HepG2 (cell line): ENCODE measurements around the gene GALNT17. TPM values are rescaled to one million over a fixed set of nuclear protein-coding genes. Genes with fewer than 3 reads are reported as not detected.

Source experiments
- ATAC-seq: fragments of 200-7000 bp; cut with Tn5 transposase; 3 replicates; pipeline ENCODE4 v1.9.1; 2020; ENCODE audit warnings: mild to moderate bottlenecking, moderate library complexity
- BruUV-seq: library from RNA; stranded (reverse); fragments of 400-500 nt; replicated peaks from 2 replicates; lab custom pipeline; 2021; lab: Mats Ljungman, UMichigan
- CTCF ChIA-PET: fragments of 300-600 bp; formaldehyde crosslinking; extraction: SDS; loops from one replicate; lab custom pipeline; 2021; ENCODE audit warnings: low total read pairs, inconsistent platforms, low intra/inter-chr PET ratio; lab: Yijun Ruan, JAX
- POLR2A ChIA-PET: fragments of 350-600 bp; sonication (Branson Sonifier 250); formaldehyde crosslinking; loops from one replicate; lab custom pipeline; 2020; ENCODE audit warnings: antibody characterized with exemption, inconsistent platforms; lab: Yijun Ruan, JAX
- DNase-seq: peaks from one replicate; pipeline ENCODE4 v3.0.0-alpha.2; 2015; ENCODE audit warnings: low spot score
- FAIRE-seq: peaks from 3 replicates; lab custom pipeline; 2011; peaks lifted over from hg19 to GRCh38; lab: Jason Lieb, UNC
- H2AFZ ChIP-seq: one replicate; pipeline ENCODE4 v1.6.1; 2011; ENCODE audit warnings: low read length, inconsistent platforms
- H3K27ac ChIP-seq: fragments of 300-600 bp; 3 replicates; pipeline ENCODE4 v1.8.0; 2011; ENCODE audit warnings: mixed run types, mild to moderate bottlenecking, mixed read lengths, low read length, inconsistent platforms; ENCODE audit not compliant: insufficient read depth; ENCODE audit errors: extremely low read length
- H3K27me3 ChIP-seq, 2 experiments: fragments of 200-600 bp in 1 of 2; 2 replicates in 1 of 2; 3 replicates in 1 of 2; pipeline versions ENCODE4 v1.6.0 to v1.8.0; 2011; ENCODE audit warnings: low read length in 2 of 2, mild to moderate bottlenecking in 2 of 2, moderate library complexity in 2 of 2, inconsistent platforms in 1 of 2; ENCODE audit not compliant: insufficient read depth in 2 of 2, control insufficient read depth in 1 of 2
- H3K36me3 ChIP-seq, 2 experiments: fragments of 200-600 bp in 1 of 2; replicated peaks in 1 of 2; 2 replicates in 1 of 2; 3 replicates in 1 of 2; pipeline versions ENCODE4 v1.5.1 to v1.8.0; 2011; ENCODE audit warnings: low read length in 2 of 2, inconsistent platforms in 1 of 2; ENCODE audit not compliant: insufficient read depth in 2 of 2, control insufficient read depth in 1 of 2
- H3K4me1 ChIP-seq: 2 replicates; pipeline ENCODE4 v1.5.1; 2012; ENCODE audit warnings: low read length, inconsistent platforms; ENCODE audit not compliant: insufficient read depth
- H3K4me2 ChIP-seq: 2 replicates; pipeline ENCODE4 v1.6.0; 2011; ENCODE audit warnings: low read depth, low read length, inconsistent platforms
- H3K4me3 ChIP-seq, 3 experiments: fragments of 200-600 bp in 1 of 3; sonication (generic), shearing (Covaris generic) in 1 of 3; replicated peaks in 1 of 3; 2 replicates each; pipeline ENCODE4 v1.5.1; 2011 to 2016; ENCODE audit warnings: low read length in 3 of 3, inconsistent platforms in 2 of 3, low read depth in 2 of 3, mild to moderate bottlenecking in 2 of 3, control low read depth in 1 of 3, mixed read lengths in 1 of 3; ENCODE audit not compliant: insufficient read depth in 1 of 3
- H3K79me2 ChIP-seq: one replicate; pipeline ENCODE4 v1.6.1; 2011; ENCODE audit warnings: low read length, inconsistent platforms; ENCODE audit not compliant: insufficient read depth
- H3K9ac ChIP-seq: 2 replicates; pipeline ENCODE4 v1.6.0; 2011; ENCODE audit warnings: mild to moderate bottlenecking, low read depth, low read length, inconsistent platforms; ENCODE audit not compliant: insufficient read depth
- H3K9me3 ChIP-seq: 2 replicates; pipeline ENCODE4 v1.5.1; 2012; ENCODE audit warnings: mild to moderate bottlenecking, low read length
- H4K20me1 ChIP-seq: 2 replicates; pipeline ENCODE4 v1.6.0; 2011; ENCODE audit warnings: inconsistent platforms, mild to moderate bottlenecking, low read length, moderate library complexity; ENCODE audit not compliant: insufficient read depth
- CBX5 ChIP-seq: sonication (generic); formaldehyde crosslinking; IDR thresholded peaks from 2 replicates; pipeline ENCODE4 v1.4.0; 2020; ENCODE audit warnings: missing genetic modification reagents, borderline replicate concordance
- ELK4 ChIP-seq: sonication (generic); formaldehyde crosslinking; IDR thresholded peaks from 2 replicates; pipeline ENCODE4 v1.9.0; 2021; ENCODE audit warnings: missing genetic modification reagents, borderline replicate concordance
- GABPA ChIP-seq, 2 experiments: IDR thresholded peaks; 2 replicates each; pipeline ENCODE4 v1.6.1; 2011 to 2016; ENCODE audit warnings: low read depth in 2 of 2, low read length in 1 of 2, missing biosample characterization in 1 of 2, missing genetic modification characterization in 1 of 2
- MXD3 ChIP-seq: IDR thresholded peaks from 2 replicates; pipeline ENCODE4 v1.6.1; 2016; ENCODE audit warnings: mild to moderate bottlenecking, missing biosample characterization, missing genetic modification reagents
- NKX3-1 ChIP-seq: sonication (generic); formaldehyde crosslinking; IDR thresholded peaks from 2 replicates; pipeline ENCODE4 v1.5.0; 2020; ENCODE audit warnings: missing genetic modification reagents
- NR1H2 ChIP-seq: sonication (generic); formaldehyde crosslinking; IDR thresholded peaks from 2 replicates; pipeline ENCODE4 v1.8.1; 2022; ENCODE audit warnings: low read depth, missing genetic modification reagents, borderline replicate concordance
- PHF20 ChIP-seq: sonication (generic); formaldehyde crosslinking; IDR thresholded peaks from 2 replicates; pipeline ENCODE4 v1.5.0; 2020; ENCODE audit warnings: mild to moderate bottlenecking, missing genetic modification reagents
- RBFOX2 ChIP-seq: fragments of 200-400 bp; formaldehyde crosslinking; IDR thresholded peaks from 2 replicates; pipeline ENCODE4 v1.6.1; 2017; ENCODE audit warnings: low read depth, mild to moderate bottlenecking, low read length
- ZFP36L1 ChIP-seq: sonication (generic); formaldehyde crosslinking; IDR thresholded peaks from 2 replicates; pipeline ENCODE4 v1.8.0; 2022; ENCODE audit warnings: mild to moderate bottlenecking, missing genetic modification reagents, moderate library complexity
- WGBS: methylation state at CpG from one replicate; pipeline ENCODE4 v1.1.6; 2017; ENCODE audit warnings: low lambda C conversion rate; 5-methylcytosine and 5-hydroxymethylcytosine counted together
- in situ Hi-C: cut with HindIII; loops from 2 replicates; pipeline ENCODE4 v1.10.0; 2017; ENCODE audit warnings: low pct_unique_long_range_greater_than_20kb; ENCODE audit not compliant: extremely low pct_ligation_motif_present
- intact Hi-C: fragments of 100-400 bp; cut with micrococcal nuclease; formaldehyde crosslinking; loops from one replicate; pipeline ENCODE4 v1.10.0; 2022; ENCODE audit not compliant: unreplicated experiment
- polyA plus RNA-seq, 8 experiments: library from polyadenylated mRNA; depleted of rRNA in 3 of 8; stranded (reverse) in 7 of 8; unstranded in 1 of 8; fragments of >200 nt; fragmentation: Illumina TruSeq in 4 of 8; extraction: Trizol in 4 of 8; gene quantifications; 2 replicates each; pipeline versions ENCODE4 v1.2.1 to v1.2.3, GENCODE V29; 2011 to 2016; ENCODE audit warnings: low read depth in 4 of 8, missing spikeins in 1 of 8, mixed read lengths in 1 of 8; ENCODE audit not compliant: insufficient read depth in 1 of 8
- total RNA-seq, 5 experiments: library from RNA; depleted of rRNA; stranded (reverse); fragments of >200 nt; fragmentation: Illumina TruSeq; extraction: Trizol; gene quantifications; 2 replicates each; pipeline ENCODE4 v1.2.3, GENCODE V29; 2016; ENCODE audit warnings: low read depth in 1 of 5

The GALNT17 gene
- total and polyA plus RNA-seq, 2 of the 13 experiments (the other 11 are each of a cell fraction or from before 2014, with no cell fraction given), result not detected

GRCh38 chr7:71526106-71526505 lies 394.2 kb downstream of the GALNT17 start:
- no peaks in the 10 kb centered on the region for H3K36me3 ChIP-seq
- intact Hi-C loops, result no loop called here
- H2AFZ ChIP-seq, result no peak overlapping the region
- no peak overlapping the region for H3K9ac ChIP-seq
- FAIRE-seq (no peak), DNase-seq (no peak), ATAC-seq (no peak)
- H3K9me3 ChIP-seq, result peaks cover 16% of the 10 kb centered on the region
- no TSS peak for BruUV-seq
- H3K27me3 ChIP-seq, result no peaks in the 10 kb centered on the region
- ChIA-PET POLR2A (no interaction called here), CTCF (no interaction called here)
- no peak overlapping the region for H3K4me2 ChIP-seq
- in situ Hi-C loops, result no loop called here
- no peaks in the 10 kb centered on the region for H3K4me1 ChIP-seq
- no peaks in the 10 kb centered on the region for H4K20me1 ChIP-seq
- no peak for TF ChIP-seq MXD3 (CRISPR knock-in tag)
- TF ChIP-seq ZFP36L1 (CRISPR knock-in tag), result no peak
- no peak for TF ChIP-seq NR1H2 (CRISPR knock-in tag)
- no peak for TF ChIP-seq PHF20
- no peak overlapping the region for H3K4me3 ChIP-seq
- H3K79me2 ChIP-seq, result no peaks in the 10 kb centered on the region
- H3K27ac ChIP-seq, result no peak overlapping the region
- WGBS, result 76% methylated on average over 7 of the region's 7 CpGs

GRCh38 chr7:71527213-71527612 lies 395.3 kb downstream of the GALNT17 start:
- 48% methylated on average over 5 of the region's 5 CpGs for WGBS
- no peak overlapping the region for H3K4me3 ChIP-seq
- in situ Hi-C loops, result no loop called here
- no peaks in the 10 kb centered on the region for H3K4me1 ChIP-seq
- no peak overlapping the region for H3K9ac ChIP-seq
- no peaks in the 10 kb centered on the region for H3K27me3 ChIP-seq
- intact Hi-C loops, result no loop called here
- H4K20me1 ChIP-seq, result no peaks in the 10 kb centered on the region
- no peak overlapping the region for H2AFZ ChIP-seq
- H3K4me2 ChIP-seq, result no peak overlapping the region
- ChIA-PET CTCF (no interaction called here), POLR2A (no interaction called here)
- peaks cover 13% of the 10 kb centered on the region for H3K9me3 ChIP-seq
- ATAC-seq, result no peak
- no peak for FAIRE-seq
- H3K36me3 ChIP-seq, result no peaks in the 10 kb centered on the region
- TF ChIP-seq GABPA (IDR thresholded peaks at IDR 0.05; ENCODE audit: low read depth, low read length) (no peak), GABPA (CRISPR knock-in tag; IDR thresholded peaks at IDR 0.05; ENCODE audit: low read depth) (no peak), ELK4 (CRISPR knock-in tag) (no peak), NKX3-1 (CRISPR knock-in tag) (no peak), CBX5 (CRISPR knock-in tag) (no peak), RBFOX2 (no peak)
- BruUV-seq, result no TSS peak
- H3K27ac ChIP-seq, result no peak overlapping the region
- H3K79me2 ChIP-seq, result no peaks in the 10 kb centered on the region
- DNase-seq, result no peak
